Brain microvascular endothelial cell (primary cell): ENCODE data around the gene HEATR5A.
"Not testable (repeated sequence)": the region's sequence is repeated elsewhere in the genome, so short reads cannot be mapped to it uniquely, and the experiment has no call there.

Source experiments
- DNase-seq: peaks from one replicate; pipeline ENCODE4 v3.0.0-alpha.2; 2020
- H3K27ac ChIP-seq: fragments of 250-450 bp; sonication (Bioruptor Pico); 2 replicates; pipeline ENCODE4 v1.5.1; 2020; ENCODE audit warnings: mild to moderate bottlenecking, moderate library complexity
- H3K27me3 ChIP-seq: fragments of 250-450 bp; sonication (Bioruptor Pico); replicated peaks from 2 replicates; pipeline ENCODE4 v1.5.1; 2020; ENCODE audit warnings: mild to moderate bottlenecking
- H3K36me3 ChIP-seq: fragments of 250-450 bp; sonication (Bioruptor Pico); replicated peaks from 2 replicates; pipeline ENCODE4 v1.5.1; 2020; ENCODE audit warnings: mild to moderate bottlenecking
- H3K4me3 ChIP-seq: 2 replicates; pipeline ENCODE4 v1.5.1; 2011; ENCODE audit warnings: low read depth, mild to moderate bottlenecking, control low read depth, low read length, moderate library complexity
- in situ Hi-C: cut with HindIII; loops from 2 replicates; pipeline ENCODE4 v1.10.0; 2017; ENCODE audit warnings: low sequenced_read_pairs, low pct_ligation_motif_present
- TF ChIP-seq, protein P1 (sequence below): IDR thresholded peaks from 2 replicates; pipeline ENCODE4 v1.5.1; 2011; ENCODE audit warnings: low read depth, mild to moderate bottlenecking, moderate library complexity, low read length, control low read depth, inconsistent platforms; ENCODE audit errors: missing control alignments

The HEATR5A gene

GRCh38 chr14:31380106-31380505 is 40.2 kb downstream of the HEATR5A start:
- Histone ChIP-seq H3K27me3 (no peaks in the 10 kb centered on the region), H3K4me3 (no peak overlapping the region), H3K36me3 (peaks cover 15% of the 10 kb centered on the region), H3K27ac (no peak overlapping the region)
- in situ Hi-C loops: no loop called here
- DNase-seq: no peak
- TF ChIP-seq, protein P1, sequence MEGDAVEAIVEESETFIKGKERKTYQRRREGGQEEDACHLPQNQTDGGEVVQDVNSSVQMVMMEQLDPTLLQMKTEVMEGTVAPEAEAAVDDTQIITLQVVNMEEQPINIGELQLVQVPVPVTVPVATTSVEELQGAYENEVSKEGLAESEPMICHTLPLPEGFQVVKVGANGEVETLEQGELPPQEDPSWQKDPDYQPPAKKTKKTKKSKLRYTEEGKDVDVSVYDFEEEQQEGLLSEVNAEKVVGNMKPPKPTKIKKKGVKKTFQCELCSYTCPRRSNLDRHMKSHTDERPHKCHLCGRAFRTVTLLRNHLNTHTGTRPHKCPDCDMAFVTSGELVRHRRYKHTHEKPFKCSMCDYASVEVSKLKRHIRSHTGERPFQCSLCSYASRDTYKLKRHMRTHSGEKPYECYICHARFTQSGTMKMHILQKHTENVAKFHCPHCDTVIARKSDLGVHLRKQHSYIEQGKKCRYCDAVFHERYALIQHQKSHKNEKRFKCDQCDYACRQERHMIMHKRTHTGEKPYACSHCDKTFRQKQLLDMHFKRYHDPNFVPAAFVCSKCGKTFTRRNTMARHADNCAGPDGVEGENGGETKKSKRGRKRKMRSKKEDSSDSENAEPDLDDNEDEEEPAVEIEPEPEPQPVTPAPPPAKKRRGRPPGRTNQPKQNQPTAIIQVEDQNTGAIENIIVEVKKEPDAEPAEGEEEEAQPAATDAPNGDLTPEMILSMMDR: no peak

- H3K27me3 ChIP-seq, H3K4me3 ChIP-seq, H3K27ac ChIP-seq, DNase-seq, in situ Hi-C loops: not testable (repeated sequence)
- peaks cover 17% of the 10 kb centered on the region for H3K36me3 ChIP-seq
Observed at GRCh38 chr14:31379125-31379947, 41.0 kb downstream of the HEATR5A start.

DNA sequence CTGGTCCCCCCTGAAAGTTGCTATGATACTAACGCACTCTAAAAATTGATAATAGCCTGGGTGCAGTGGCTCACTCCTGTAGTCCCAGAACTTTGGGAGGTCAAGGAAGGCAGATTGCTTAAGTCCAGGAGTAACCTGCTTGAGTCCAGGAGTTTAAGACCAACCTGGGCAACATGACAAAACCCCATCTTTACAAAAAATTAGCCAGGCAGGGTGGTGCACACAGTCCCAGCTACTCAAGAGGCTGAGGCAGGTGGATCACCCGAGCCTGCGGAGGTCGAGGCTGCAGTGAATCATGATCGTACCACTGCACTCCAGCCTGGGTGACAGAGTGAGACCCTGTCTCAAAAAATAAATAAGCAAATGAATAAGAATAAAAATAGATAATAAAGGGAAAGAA is 42.9 kb downstream of the HEATR5A start:
- DNase-seq: no peak
- TF ChIP-seq, protein P1: no peak
- H3K27ac ChIP-seq: no peak overlapping the region
- no peaks in the 10 kb centered on the region for H3K27me3 ChIP-seq
- H3K4me3 ChIP-seq: no peak overlapping the region
- in situ Hi-C loops: no loop called here
- peaks cover 22% of the 10 kb centered on the region for H3K36me3 ChIP-seq

- H3K27me3 ChIP-seq: no peaks in the 10 kb centered on the region
- DNase-seq: no peak
- peaks cover 31% of the 10 kb centered on the region for H3K36me3 ChIP-seq
- H3K27ac ChIP-seq: no peak overlapping the region
- no peak overlapping the region for H3K4me3 ChIP-seq
- in situ Hi-C loops: no loop called here
- TF ChIP-seq, protein P1: no peak
Observed at GRCh38 chr14:31371646-31372045, 48.7 kb downstream of the HEATR5A start.

DNA sequence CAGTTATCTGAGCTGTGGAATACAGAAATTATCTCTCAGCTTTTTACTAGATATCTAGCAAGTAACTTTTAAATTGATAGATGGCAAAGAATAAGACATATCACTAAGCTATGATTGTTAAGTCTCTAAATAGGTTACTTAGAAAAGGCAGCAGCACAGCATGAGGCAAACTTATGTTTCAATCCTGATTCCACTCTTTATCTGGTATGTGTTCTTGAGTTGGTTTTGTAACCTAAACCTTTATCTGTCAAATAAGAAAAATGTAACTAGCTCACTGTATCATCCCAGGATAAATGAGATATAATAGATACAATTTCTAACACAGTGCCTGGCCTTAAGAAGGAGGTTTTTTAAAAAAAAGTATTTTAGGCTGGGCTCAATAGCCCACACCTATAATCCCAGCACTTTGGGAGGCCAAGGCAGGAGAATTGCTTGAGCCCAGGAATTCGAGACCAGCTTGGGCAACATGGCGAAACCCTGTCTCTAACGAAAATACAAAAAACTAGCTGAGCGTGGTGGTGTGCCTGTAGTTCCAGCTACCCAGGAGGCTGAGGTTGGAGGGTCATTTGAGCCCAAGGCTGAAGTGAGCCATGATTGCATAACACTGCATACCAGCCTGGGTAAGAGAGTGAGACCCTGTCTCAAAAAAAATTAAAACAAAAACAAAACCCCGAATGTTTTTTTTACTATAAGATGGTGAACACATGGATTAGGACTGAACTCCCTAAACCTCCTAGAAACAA is 56.8 kb downstream of the HEATR5A start:
- Histone ChIP-seq H3K27me3 (no peaks in the 10 kb centered on the region), H3K36me3 (peaks cover 17% of the 10 kb centered on the region), H3K4me3 (no peak overlapping the region), H3K27ac (no peak overlapping the region)
- in situ Hi-C loops: no loop called here
- TF ChIP-seq, protein P1: no peak
- DNase-seq: no peak

DNA sequence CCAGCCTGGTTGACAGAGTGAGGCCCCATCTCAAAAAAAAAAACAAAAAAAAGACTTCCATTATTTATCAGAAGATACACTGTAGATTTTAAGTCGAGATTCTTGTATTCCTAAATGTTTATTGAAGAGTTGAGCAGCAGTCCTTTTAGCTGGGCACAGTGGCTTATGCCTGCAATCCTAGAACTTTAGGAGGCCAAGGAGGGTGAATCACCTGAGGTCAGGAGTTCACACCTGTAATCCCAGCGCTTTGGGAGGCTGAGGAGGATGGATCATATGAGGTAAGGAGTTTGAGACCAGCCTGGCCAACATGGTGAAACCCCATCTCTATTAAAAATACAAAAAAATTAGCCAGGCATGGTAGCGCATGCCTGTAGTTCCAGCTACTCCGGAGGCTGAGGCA is 57.6 kb downstream of the HEATR5A start:
- in situ Hi-C loops: no loop called here
- TF ChIP-seq, protein P1: no peak
- DNase-seq: no peak
- Histone ChIP-seq H3K36me3 (peaks cover 22% of the 10 kb centered on the region), H3K27ac (no peak overlapping the region), H3K27me3 (no peaks in the 10 kb centered on the region), H3K4me3 (no peak overlapping the region)

DNA sequence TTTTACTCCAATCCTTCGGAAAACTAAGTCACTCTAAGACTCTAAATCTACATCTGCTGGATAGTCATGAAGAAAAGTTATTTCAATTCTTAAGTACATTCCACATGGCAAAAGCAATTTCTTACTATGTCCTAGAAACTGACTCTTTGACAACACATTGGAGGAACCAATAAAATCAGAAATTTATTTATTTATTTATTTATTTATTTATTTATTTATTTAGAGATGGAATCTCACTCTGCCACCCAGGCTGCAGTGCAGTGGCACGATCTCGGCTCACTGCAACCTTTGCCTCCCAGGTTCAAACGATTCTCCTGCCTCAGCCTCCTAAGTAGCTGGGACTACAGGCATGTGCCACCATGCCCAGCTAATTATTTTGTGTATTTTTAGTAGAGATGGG is 58.6 kb downstream of the HEATR5A start:
- H3K4me3 ChIP-seq, H3K27me3 ChIP-seq, in situ Hi-C loops, DNase-seq, H3K27ac ChIP-seq: not testable (repeated sequence)
- H3K36me3 ChIP-seq: peaks cover 23% of the 10 kb centered on the region
